Measurements from ENCODE around the gene TOR2A.

- no peak for TF ChIP-seq CTCF (conservative IDR thresholded peaks at IDR 0.05)
- no peak for TF ChIP-seq EZH2 (IDR thresholded peaks at IDR 0.05; ENCODE audit: low read depth)
Observed at GRCh38 chr9:127700140-127700539, 35.0 kb downstream of the TOR2A start.
